Measurements from ENCODE around the gene ZBTB20. TPM values are rescaled to one million over a fixed set of nuclear protein-coding genes. Genes with fewer than 3 reads are reported as not detected.

ZBTB20 gene
- total RNA-seq, 1 experiment from 2014 or later, result 3.7 TPM

DNA sequence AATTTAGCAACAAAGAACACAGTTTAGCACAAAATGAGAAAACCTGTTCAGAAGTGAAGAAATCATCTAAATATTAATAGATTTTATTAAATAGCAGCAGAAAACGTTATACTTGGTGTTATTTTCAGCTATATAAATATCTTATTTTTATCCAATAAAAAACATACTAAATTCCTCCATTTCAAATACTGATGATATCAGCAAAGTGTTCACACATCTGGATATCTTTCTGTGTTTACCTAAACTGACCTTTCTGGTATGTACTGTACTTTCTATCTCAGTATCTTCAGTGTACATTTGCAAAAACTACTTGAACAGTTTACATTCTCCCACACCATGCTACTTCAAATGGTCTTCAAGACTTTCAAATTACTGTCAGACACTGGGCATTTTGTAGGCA lies 179.9 kb downstream of the ZBTB20 start:
- Histone ChIP-seq H4K20me1 (ENCODE audit: low read length) (no peaks in the 10 kb centered on the region), H3K4me1 (ENCODE audit: insufficient read depth, low read length) (no peaks in the 10 kb centered on the region), H3F3A (ENCODE audit: low read length, unreplicated experiment) (no peaks in the 10 kb centered on the region), H3K27ac (ENCODE audit: low read length) (no peak overlapping the region), H3K4me2 (ENCODE audit: low read length) (no peak overlapping the region), H3K4me3 (ENCODE audit: low read length) (no peak overlapping the region), H3K36me3 (ENCODE audit: low read depth, low read length) (no peaks in the 10 kb centered on the region), H3K79me2 (ENCODE audit: low read length) (no peaks in the 10 kb centered on the region), H2AFZ (ENCODE audit: low read length) (no peak overlapping the region), H3K9me3 (ENCODE audit: low read length) (no peaks in the 10 kb centered on the region), H3K9me2 (replicated peaks; ENCODE audit: low read length) (no peaks in the 10 kb centered on the region), H3K9ac (ENCODE audit: low read length) (no peak overlapping the region), H3K27me3 (ENCODE audit: low read length) (no peaks in the 10 kb centered on the region)
- ChIA-PET POLR2A (ENCODE audit: unreplicated experiment) (no interaction called here), CTCF (no interaction called here)
- ATAC-seq, result no peak
- intact Hi-C loops (cut with micrococcal nuclease), result no loop called here
- DNase-seq, result no peak
- TF ChIP-seq, protein P1, sequence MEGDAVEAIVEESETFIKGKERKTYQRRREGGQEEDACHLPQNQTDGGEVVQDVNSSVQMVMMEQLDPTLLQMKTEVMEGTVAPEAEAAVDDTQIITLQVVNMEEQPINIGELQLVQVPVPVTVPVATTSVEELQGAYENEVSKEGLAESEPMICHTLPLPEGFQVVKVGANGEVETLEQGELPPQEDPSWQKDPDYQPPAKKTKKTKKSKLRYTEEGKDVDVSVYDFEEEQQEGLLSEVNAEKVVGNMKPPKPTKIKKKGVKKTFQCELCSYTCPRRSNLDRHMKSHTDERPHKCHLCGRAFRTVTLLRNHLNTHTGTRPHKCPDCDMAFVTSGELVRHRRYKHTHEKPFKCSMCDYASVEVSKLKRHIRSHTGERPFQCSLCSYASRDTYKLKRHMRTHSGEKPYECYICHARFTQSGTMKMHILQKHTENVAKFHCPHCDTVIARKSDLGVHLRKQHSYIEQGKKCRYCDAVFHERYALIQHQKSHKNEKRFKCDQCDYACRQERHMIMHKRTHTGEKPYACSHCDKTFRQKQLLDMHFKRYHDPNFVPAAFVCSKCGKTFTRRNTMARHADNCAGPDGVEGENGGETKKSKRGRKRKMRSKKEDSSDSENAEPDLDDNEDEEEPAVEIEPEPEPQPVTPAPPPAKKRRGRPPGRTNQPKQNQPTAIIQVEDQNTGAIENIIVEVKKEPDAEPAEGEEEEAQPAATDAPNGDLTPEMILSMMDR (conservative IDR thresholded peaks at IDR 0.05; ENCODE audit: low read depth, low read length), result no peak
- TF ChIP-seq EZH2phosphoT487 (IDR thresholded peaks at IDR 0.05; ENCODE audit: borderline replicate concordance, low read length) (no peak), EZH2 (IDR thresholded peaks at IDR 0.05; ENCODE audit: low read length, unreplicated experiment) (no peak)
- no TSS peak for BruUV-seq (replicated peaks)

GRCh38 chr3:114962189-114962588 lies 184.9 kb downstream of the ZBTB20 start:
- Histone ChIP-seq H3K36me3 (ENCODE audit: low read depth, low read length) (no peaks in the 10 kb centered on the region), H3K9ac (ENCODE audit: low read length) (no peak overlapping the region), H2AFZ (ENCODE audit: low read length) (no peak overlapping the region), H3K27ac (ENCODE audit: low read length) (no peak overlapping the region), H4K20me1 (ENCODE audit: low read length) (no peaks in the 10 kb centered on the region), H3K4me2 (ENCODE audit: low read length) (no peak overlapping the region), H3F3A (ENCODE audit: low read length, unreplicated experiment) (no peaks in the 10 kb centered on the region), H3K4me1 (ENCODE audit: insufficient read depth, low read length) (no peaks in the 10 kb centered on the region), H3K9me3 (ENCODE audit: low read length) (no peaks in the 10 kb centered on the region), H3K4me3 (ENCODE audit: low read length) (no peak overlapping the region), H3K9me2 (replicated peaks; ENCODE audit: low read length) (no peaks in the 10 kb centered on the region), H3K79me2 (ENCODE audit: low read length) (no peaks in the 10 kb centered on the region), H3K27me3 (ENCODE audit: low read length) (no peaks in the 10 kb centered on the region)
- BruUV-seq (replicated peaks), result no TSS peak
- ChIA-PET CTCF (no interaction called here), POLR2A (ENCODE audit: unreplicated experiment) (no interaction called here)
- TF ChIP-seq EZH2phosphoT487 (IDR thresholded peaks at IDR 0.05; ENCODE audit: borderline replicate concordance, low read length) (no peak), EZH2 (IDR thresholded peaks at IDR 0.05; ENCODE audit: low read length, unreplicated experiment) (no peak)
- TF ChIP-seq, protein P1 (conservative IDR thresholded peaks at IDR 0.05; ENCODE audit: low read depth, low read length), result no peak
- ATAC-seq (no peak), DNase-seq (no peak)
- intact Hi-C loops (cut with micrococcal nuclease), result no loop called here

DNA sequence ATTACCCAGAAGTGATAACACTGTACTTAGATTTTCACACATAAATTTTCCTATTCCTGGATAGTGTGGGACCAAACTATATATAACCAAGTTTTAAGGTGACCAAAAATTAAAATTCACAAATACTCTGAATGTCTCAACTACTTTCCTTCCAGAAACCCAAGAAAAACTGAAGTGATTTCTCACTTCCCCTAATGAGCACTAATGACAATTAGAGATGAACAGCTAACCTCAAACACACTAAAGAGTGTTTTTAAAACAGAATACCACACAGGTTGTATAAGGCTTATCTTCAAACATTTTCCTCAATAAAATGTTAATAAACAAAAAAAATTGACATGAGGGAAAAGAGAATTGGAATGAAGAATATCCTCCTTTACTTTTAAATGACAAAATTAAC lies 188.2 kb downstream of the ZBTB20 start:
- H3K4me3 ChIP-seq (ENCODE audit: low read length), result no peak overlapping the region
- H3K4me2 ChIP-seq (ENCODE audit: low read length), result no peak overlapping the region
- intact Hi-C loops (cut with micrococcal nuclease), result no loop called here
- H3K36me3 ChIP-seq (ENCODE audit: low read depth, low read length), result no peaks in the 10 kb centered on the region
- no peaks in the 10 kb centered on the region for H3K9me2 ChIP-seq (replicated peaks; ENCODE audit: low read length)
- TF ChIP-seq EZH2phosphoT487 (IDR thresholded peaks at IDR 0.05; ENCODE audit: borderline replicate concordance, low read length) (no peak), EZH2 (IDR thresholded peaks at IDR 0.05; ENCODE audit: low read length, unreplicated experiment) (no peak)
- TF ChIP-seq, protein P1 (conservative IDR thresholded peaks at IDR 0.05; ENCODE audit: low read depth, low read length), result no peak
- H2AFZ ChIP-seq (ENCODE audit: low read length), result no peak overlapping the region
- H3K27me3 ChIP-seq (ENCODE audit: low read length), result no peaks in the 10 kb centered on the region
- no peak overlapping the region for H3K9ac ChIP-seq (ENCODE audit: low read length)
- no TSS peak for BruUV-seq (replicated peaks)
- H3K27ac ChIP-seq (ENCODE audit: low read length), result no peak overlapping the region
- no peaks in the 10 kb centered on the region for H3K79me2 ChIP-seq (ENCODE audit: low read length)
- no peak for ATAC-seq
- H3F3A ChIP-seq (ENCODE audit: low read length, unreplicated experiment), result no peaks in the 10 kb centered on the region
- H3K9me3 ChIP-seq (ENCODE audit: low read length), result peaks cover 3% of the 10 kb centered on the region; the same call in 1 of the 2 replicates
- DNase-seq, result no peak
- H3K4me1 ChIP-seq (ENCODE audit: insufficient read depth, low read length), result no peaks in the 10 kb centered on the region
- CTCF ChIA-PET, result no interaction called here
- no peaks in the 10 kb centered on the region for H4K20me1 ChIP-seq (ENCODE audit: low read length)
- POLR2A ChIA-PET (ENCODE audit: unreplicated experiment), result no interaction called here

All from PC-3 (cell line).